Measurements from ENCODE around the gene C17orf114.

The C17orf114 gene

GRCh38 chr17:4785311-4786105 lies 16.6 kb downstream of the C17orf114 start:
- Histone ChIP-seq H3K27me3 (ENCODE audit: insufficient read depth, insufficient read length) (peaks cover 40% of the 10 kb centered on the region), H3K4me1 (ENCODE audit: insufficient read depth, insufficient read length) (peaks cover 6% of the 10 kb centered on the region), H3K36me3 (ENCODE audit: insufficient read depth, insufficient read length, low read length) (no peaks in the 10 kb centered on the region), H3K4me3 (ENCODE audit: insufficient read length, low read depth) (peak overlapping the region; percentile 9), H3K9ac (ENCODE audit: insufficient read length, low read depth) (no peak overlapping the region), H3K9me3 (ENCODE audit: insufficient read depth, low read length) (no peaks in the 10 kb centered on the region)
- TF ChIP-seq SUZ12 (IDR thresholded peaks at IDR 0.05; ENCODE audit: extremely low read depth, insufficient read depth, insufficient read length) (no peak), YY1 (IDR thresholded peaks at IDR 0.05; ENCODE audit: insufficient read depth, insufficient read length) (no peak), ZNF274 (IDR thresholded peaks at IDR 0.05; ENCODE audit: low read depth, low read length) (no peak)
- DNase-seq (ENCODE audit: low read depth, low spot score): no peak

DNA sequence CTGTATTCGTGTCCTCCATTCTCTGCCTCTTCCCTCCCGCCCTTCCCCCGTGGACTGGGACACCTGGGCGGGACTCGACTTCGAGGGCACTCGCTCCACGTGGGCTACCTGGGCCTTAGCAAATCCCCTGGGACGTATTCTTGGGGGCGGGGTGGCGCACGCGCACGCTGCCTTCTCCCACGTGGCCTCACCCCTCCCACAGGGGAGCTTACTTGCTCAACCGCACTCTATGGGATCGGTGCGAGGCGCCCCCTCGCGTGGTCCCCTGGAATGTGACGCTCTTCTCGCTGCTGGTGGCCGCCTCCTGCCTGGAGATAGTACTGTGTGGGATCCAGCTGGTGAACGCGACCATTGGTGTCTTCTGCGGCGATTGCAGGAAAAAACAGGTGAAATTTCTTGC lies 19.5 kb downstream of the C17orf114 start:
- Histone ChIP-seq H3K9me3 (ENCODE audit: insufficient read depth, low read length) (no peaks in the 10 kb centered on the region), H3K36me3 (ENCODE audit: insufficient read depth, insufficient read length, low read length) (no peaks in the 10 kb centered on the region), H3K4me3 (ENCODE audit: insufficient read length, low read depth) (no peak overlapping the region), H3K27me3 (ENCODE audit: insufficient read depth, insufficient read length) (peaks cover 41% of the 10 kb centered on the region), H3K4me1 (ENCODE audit: insufficient read depth, insufficient read length) (peaks cover 4% of the 10 kb centered on the region), H3K9ac (ENCODE audit: insufficient read length, low read depth) (no peak overlapping the region)
- no peak for DNase-seq (ENCODE audit: low read depth, low spot score)
- TF ChIP-seq SUZ12 (IDR thresholded peaks at IDR 0.05; ENCODE audit: extremely low read depth, insufficient read depth, insufficient read length): no peak

- peaks cover 26% of the 10 kb centered on the region for H3K27me3 ChIP-seq (ENCODE audit: insufficient read depth, insufficient read length)
- TF ChIP-seq YY1 (IDR thresholded peaks at IDR 0.05; ENCODE audit: insufficient read depth, insufficient read length) (no peak), ZNF274 (IDR thresholded peaks at IDR 0.05; ENCODE audit: low read depth, low read length) (no peak), SUZ12 (IDR thresholded peaks at IDR 0.05; ENCODE audit: extremely low read depth, insufficient read depth, insufficient read length) (no peak)
- peaks cover 2% of the 10 kb centered on the region for H3K4me1 ChIP-seq (ENCODE audit: insufficient read depth, insufficient read length)
- no peaks in the 10 kb centered on the region for H3K36me3 ChIP-seq (ENCODE audit: insufficient read depth, insufficient read length, low read length)
- no peaks in the 10 kb centered on the region for H3K9me3 ChIP-seq (ENCODE audit: insufficient read depth, low read length)
- no peak for DNase-seq (ENCODE audit: low read depth, low spot score)
- H3K4me3 ChIP-seq (ENCODE audit: insufficient read length, low read depth): no peak overlapping the region
- no peak overlapping the region for H3K9ac ChIP-seq (ENCODE audit: insufficient read length, low read depth)
These were observed 21.7 kb downstream of the C17orf114 start for GRCh38 chr17:4780325-4780955.

DNA sequence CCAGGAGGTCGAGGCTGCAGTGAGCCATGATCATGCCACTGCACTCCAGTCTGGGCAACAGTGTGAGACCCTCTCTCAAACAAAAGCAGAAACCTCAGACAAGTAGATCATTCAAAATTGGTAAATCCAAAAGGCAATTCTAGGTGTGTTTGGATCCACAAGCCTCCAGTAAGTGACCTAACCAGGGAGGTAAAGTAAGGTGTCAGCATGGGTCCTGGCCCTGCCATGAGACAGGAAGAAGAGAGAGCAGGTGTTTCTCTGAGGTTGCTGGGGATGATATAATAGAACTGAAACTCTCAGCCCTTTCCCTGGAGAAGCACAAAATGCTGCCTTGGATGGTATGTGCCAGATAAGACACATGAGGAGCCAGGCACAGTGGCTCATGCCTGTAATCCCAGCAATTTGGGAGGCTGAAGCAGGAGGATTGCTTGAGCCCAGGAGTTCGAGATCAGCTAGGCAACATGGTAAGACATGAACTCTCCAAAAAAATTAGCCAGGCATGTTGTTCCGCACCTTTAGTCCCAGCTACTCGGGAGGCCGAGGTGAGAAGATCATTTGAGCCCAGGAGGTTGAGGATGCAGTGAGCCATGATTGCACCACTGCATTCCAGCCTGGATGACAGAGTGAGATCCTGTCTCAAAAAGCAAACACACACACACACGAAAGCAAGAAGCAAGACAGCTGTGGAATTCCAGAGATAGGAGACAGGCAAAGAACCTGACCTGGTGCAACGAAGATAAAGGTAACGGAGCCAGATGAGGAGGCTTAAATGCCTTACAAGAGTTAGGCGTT lies 24.0 kb downstream of the C17orf114 start:
- H3K9me3 ChIP-seq (ENCODE audit: insufficient read depth, low read length): no peaks in the 10 kb centered on the region
- no peaks in the 10 kb centered on the region for H3K36me3 ChIP-seq (ENCODE audit: insufficient read depth, insufficient read length, low read length)
- TF ChIP-seq YY1 (IDR thresholded peaks at IDR 0.05; ENCODE audit: insufficient read depth, insufficient read length) (no peak), SUZ12 (IDR thresholded peaks at IDR 0.05; ENCODE audit: extremely low read depth, insufficient read depth, insufficient read length) (no peak), ZNF274 (IDR thresholded peaks at IDR 0.05; ENCODE audit: low read depth, low read length) (no peak)
- H3K27me3 ChIP-seq (ENCODE audit: insufficient read depth, insufficient read length): peaks cover 5% of the 10 kb centered on the region
- no peak overlapping the region for H3K4me3 ChIP-seq (ENCODE audit: insufficient read length, low read depth)
- no peak for DNase-seq (ENCODE audit: low read depth, low spot score)
- no peaks in the 10 kb centered on the region for H3K4me1 ChIP-seq (ENCODE audit: insufficient read depth, insufficient read length)
- no peak overlapping the region for H3K9ac ChIP-seq (ENCODE audit: insufficient read length, low read depth)

DNA sequence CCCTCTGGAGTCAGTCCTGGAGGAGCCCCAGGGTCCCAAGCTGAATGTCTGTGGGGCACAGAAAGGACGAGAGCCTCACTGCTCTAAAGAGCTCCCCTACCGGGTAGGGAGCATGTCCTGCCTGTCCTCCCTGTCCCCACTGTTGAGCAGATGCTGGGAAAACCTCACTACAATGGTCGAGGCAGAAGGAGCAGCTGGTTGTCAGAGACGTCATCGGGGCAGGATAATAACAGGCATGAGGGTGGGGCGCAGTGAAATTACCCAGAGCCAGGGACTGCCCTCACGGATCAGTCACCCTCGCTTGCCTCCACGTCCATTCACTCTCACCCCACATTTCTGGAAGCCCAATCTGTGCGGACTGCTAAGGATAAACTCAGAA lies 29.9 kb downstream of the C17orf114 start:
- no peak for TF ChIP-seq YY1 (IDR thresholded peaks at IDR 0.05; ENCODE audit: insufficient read depth, insufficient read length)
- no peak for TF ChIP-seq ZNF274 (IDR thresholded peaks at IDR 0.05; ENCODE audit: low read depth, low read length)
- TF ChIP-seq SUZ12 (IDR thresholded peaks at IDR 0.05; ENCODE audit: extremely low read depth, insufficient read depth, insufficient read length): no peak
- H3K4me3 ChIP-seq (ENCODE audit: insufficient read length, low read depth): no peak overlapping the region

DNA sequence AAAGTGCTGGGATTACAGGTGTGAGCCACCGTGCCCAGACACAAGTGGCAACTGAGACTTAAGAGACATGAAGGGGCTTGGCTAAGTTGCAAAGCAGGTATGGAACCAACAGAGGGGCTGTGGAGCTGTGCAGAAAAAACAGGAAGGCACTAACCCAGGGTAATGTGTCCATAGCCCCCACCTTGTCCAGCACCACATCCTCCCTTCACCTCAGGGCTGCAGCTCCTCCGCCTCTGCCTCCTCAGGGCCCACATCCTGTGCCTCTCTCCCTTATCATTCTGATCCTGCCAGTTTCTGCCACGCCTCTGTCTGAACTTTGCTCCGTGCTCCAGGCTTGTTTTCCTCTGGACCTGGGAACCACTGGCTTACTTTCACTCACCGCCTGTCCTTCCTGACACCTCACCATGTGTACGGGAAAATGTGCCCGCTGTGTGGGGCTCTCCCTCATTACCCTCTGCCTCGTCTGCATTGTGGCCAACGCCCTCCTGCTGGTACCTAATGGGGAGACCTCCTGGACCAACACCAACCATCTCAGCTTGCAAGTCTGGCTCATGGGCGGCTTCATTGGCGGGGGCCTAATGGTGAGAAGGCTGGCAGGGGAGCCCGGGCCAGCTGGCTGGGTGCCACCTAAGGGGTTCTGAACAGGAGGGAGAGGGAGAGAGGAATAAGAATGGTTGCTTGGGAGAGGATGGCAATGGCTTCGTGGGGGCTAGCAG lies 30.5 kb downstream of the C17orf114 start, which contains the start of gene TM4SF5:
TSS of gene TM4SF5 (plus strand) at position 368 of the 716 bp plus-strand sequence. CDS start at position 405, 37 bp downstream.
- no peaks in the 10 kb centered on the region for H3K27me3 ChIP-seq (ENCODE audit: insufficient read depth, insufficient read length)
- DNase-seq (ENCODE audit: low read depth, low spot score): no peak
- TF ChIP-seq SUZ12 (IDR thresholded peaks at IDR 0.05; ENCODE audit: extremely low read depth, insufficient read depth, insufficient read length) (no peak), ZNF274 (IDR thresholded peaks at IDR 0.05; ENCODE audit: low read depth, low read length) (no peak), YY1 (IDR thresholded peaks at IDR 0.05; ENCODE audit: insufficient read depth, insufficient read length) (no peak)
- H3K4me1 ChIP-seq (ENCODE audit: insufficient read depth, insufficient read length): peaks cover 3% of the 10 kb centered on the region
- no peak within 1 kb of the TSS for H3K4me3 ChIP-seq (ENCODE audit: insufficient read length, low read depth)
- H3K9ac ChIP-seq (ENCODE audit: insufficient read length, low read depth): no peak within 1 kb of the TSS
- no peaks in the 10 kb centered on the region for H3K36me3 ChIP-seq (ENCODE audit: insufficient read depth, insufficient read length, low read length)
- H3K9me3 ChIP-seq (ENCODE audit: insufficient read depth, low read length): no peaks in the 10 kb centered on the region

More for the DNA sequence above, 29.9 kb downstream of the C17orf114 start:
- peaks cover 3% of the 10 kb centered on the region for H3K4me1 ChIP-seq (ENCODE audit: insufficient read depth, insufficient read length)
- H3K36me3 ChIP-seq (ENCODE audit: insufficient read depth, insufficient read length, low read length): no peaks in the 10 kb centered on the region
- H3K9me3 ChIP-seq (ENCODE audit: insufficient read depth, low read length): no peaks in the 10 kb centered on the region
- H3K9ac ChIP-seq (ENCODE audit: insufficient read length, low read depth): no peak overlapping the region
- DNase-seq (ENCODE audit: low read depth, low spot score): no peak
- H3K27me3 ChIP-seq (ENCODE audit: insufficient read depth, insufficient read length): no peaks in the 10 kb centered on the region

Measured in NT2/D1 (cell line).